Neural crest cell (in vitro differentiated cells): ENCODE measurements around the gene TOGARAM1. TPM values are rescaled to one million over a fixed set of nuclear protein-coding genes. Genes with fewer than 3 reads are reported as not detected.

Source experiments
- DNase-seq: peaks from one replicate; pipeline ENCODE4 v3.0.0; 2021; ENCODE audit warnings: low read depth, mixed read lengths, low spot score
- H3K27ac Mint-ChIP-seq: one replicate; pipeline ENCODE4 v1.8.0; 2021; ENCODE audit warnings: mild to moderate bottlenecking, mixed read lengths; ENCODE audit not compliant: unreplicated experiment
- H3K27me3 Mint-ChIP-seq: 2 replicates; pipeline ENCODE4 v1.8.0; 2021; ENCODE audit warnings: low read depth, mild to moderate bottlenecking, mixed read lengths
- H3K36me3 Mint-ChIP-seq: 2 replicates; pipeline ENCODE4 v1.8.0; 2021; ENCODE audit warnings: low read depth, mild to moderate bottlenecking, mixed read lengths
- H3K4me1 Mint-ChIP-seq: 2 replicates; pipeline ENCODE4 v1.8.0; 2021; ENCODE audit warnings: mixed read lengths
- H3K4me3 Mint-ChIP-seq: one replicate; pipeline ENCODE4 v1.8.0; 2021; ENCODE audit warnings: mild to moderate bottlenecking, mixed read lengths
- H3K9me3 Mint-ChIP-seq: 2 replicates; pipeline ENCODE4 v1.8.0; 2021; ENCODE audit warnings: mixed read lengths
- total RNA-seq: library from RNA; stranded (reverse); gene quantifications from 2 replicates; pipeline ENCODE4 v1.2.1, GENCODE V29; 2021
- TF ChIP-seq, protein P1 (sequence below): fragments of 200-600 bp; sonication (generic); conservative IDR thresholded peaks from 2 replicates; pipeline ENCODE4 v1.5.0; 2021; ENCODE audit warnings: antibody characterized with exemption, mild to moderate bottlenecking

The TOGARAM1 gene
- total RNA-seq, 1 donor from 2014 or later: 15.7 TPM

GRCh38 chr14:45065956-45066355 is 104.0 kb downstream of the TOGARAM1 start:
- Mint-ChIP-seq H3K4me3 (no peak overlapping the region), H3K36me3 (peaks cover 12% of the 10 kb centered on the region), H3K27ac (no peak overlapping the region), H3K4me1 (no peaks in the 10 kb centered on the region), H3K9me3 (no peaks in the 10 kb centered on the region), H3K27me3 (no peaks in the 10 kb centered on the region)
- no peak for DNase-seq
- TF ChIP-seq, protein P1, sequence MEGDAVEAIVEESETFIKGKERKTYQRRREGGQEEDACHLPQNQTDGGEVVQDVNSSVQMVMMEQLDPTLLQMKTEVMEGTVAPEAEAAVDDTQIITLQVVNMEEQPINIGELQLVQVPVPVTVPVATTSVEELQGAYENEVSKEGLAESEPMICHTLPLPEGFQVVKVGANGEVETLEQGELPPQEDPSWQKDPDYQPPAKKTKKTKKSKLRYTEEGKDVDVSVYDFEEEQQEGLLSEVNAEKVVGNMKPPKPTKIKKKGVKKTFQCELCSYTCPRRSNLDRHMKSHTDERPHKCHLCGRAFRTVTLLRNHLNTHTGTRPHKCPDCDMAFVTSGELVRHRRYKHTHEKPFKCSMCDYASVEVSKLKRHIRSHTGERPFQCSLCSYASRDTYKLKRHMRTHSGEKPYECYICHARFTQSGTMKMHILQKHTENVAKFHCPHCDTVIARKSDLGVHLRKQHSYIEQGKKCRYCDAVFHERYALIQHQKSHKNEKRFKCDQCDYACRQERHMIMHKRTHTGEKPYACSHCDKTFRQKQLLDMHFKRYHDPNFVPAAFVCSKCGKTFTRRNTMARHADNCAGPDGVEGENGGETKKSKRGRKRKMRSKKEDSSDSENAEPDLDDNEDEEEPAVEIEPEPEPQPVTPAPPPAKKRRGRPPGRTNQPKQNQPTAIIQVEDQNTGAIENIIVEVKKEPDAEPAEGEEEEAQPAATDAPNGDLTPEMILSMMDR: no peak

DNA sequence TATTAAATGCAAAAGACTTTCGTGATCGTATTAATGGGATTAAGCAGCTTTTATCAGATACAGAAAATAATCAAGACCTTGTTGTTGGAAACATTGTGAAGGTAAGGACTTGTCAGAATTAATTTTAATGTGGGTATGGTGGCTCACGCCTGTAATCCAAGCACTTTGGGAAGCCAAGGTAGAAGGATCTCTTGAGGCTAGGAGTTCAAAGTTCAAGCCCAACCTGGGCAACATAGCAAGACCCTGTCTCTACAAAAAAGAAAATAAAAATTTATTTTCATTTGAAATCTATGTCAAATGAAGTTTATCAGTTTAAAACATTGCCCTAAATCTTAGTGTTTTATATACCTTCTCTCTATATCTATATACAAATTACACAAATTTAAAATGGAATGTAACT is 104.7 kb downstream of the TOGARAM1 start:
- H3K36me3 Mint-ChIP-seq: peaks cover 12% of the 10 kb centered on the region
- no peak overlapping the region for H3K4me3 Mint-ChIP-seq
- H3K27me3 Mint-ChIP-seq: no peaks in the 10 kb centered on the region
- H3K27ac Mint-ChIP-seq: no peak overlapping the region
- no peaks in the 10 kb centered on the region for H3K4me1 Mint-ChIP-seq
- TF ChIP-seq, protein P1: no peak
- no peaks in the 10 kb centered on the region for H3K9me3 Mint-ChIP-seq
- DNase-seq: no peak

DNA sequence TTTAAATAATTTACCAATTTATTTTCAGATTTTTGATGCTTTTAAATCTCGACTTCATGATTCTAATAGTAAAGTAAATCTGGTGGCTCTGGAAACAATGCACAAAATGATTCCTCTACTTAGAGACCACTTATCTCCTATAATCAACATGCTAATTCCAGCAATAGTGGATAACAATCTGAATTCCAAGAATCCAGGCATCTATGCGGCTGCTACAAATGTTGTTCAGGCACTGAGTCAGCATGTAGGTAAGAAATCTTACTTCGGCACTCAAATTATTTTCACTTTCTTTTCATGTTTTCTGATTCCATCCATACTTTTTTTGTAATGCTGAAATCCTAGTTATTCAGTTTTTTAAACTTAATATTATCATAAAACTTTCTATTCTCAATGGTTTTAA is 106.4 kb downstream of the TOGARAM1 start:
- no peak overlapping the region for H3K4me3 Mint-ChIP-seq
- no peaks in the 10 kb centered on the region for H3K4me1 Mint-ChIP-seq
- no peaks in the 10 kb centered on the region for H3K27me3 Mint-ChIP-seq
- DNase-seq: no peak
- no peak overlapping the region for H3K27ac Mint-ChIP-seq
- H3K36me3 Mint-ChIP-seq: peaks cover 12% of the 10 kb centered on the region
- H3K9me3 Mint-ChIP-seq: no peaks in the 10 kb centered on the region
- TF ChIP-seq, protein P1: no peak

GRCh38 chr14:45070215-45070614 is 108.2 kb downstream of the TOGARAM1 start:
- DNase-seq: no peak
- Mint-ChIP-seq H3K36me3 (peaks cover 12% of the 10 kb centered on the region), H3K4me3 (no peak overlapping the region), H3K4me1 (no peaks in the 10 kb centered on the region), H3K9me3 (no peaks in the 10 kb centered on the region), H3K27me3 (no peaks in the 10 kb centered on the region), H3K27ac (no peak overlapping the region)
- TF ChIP-seq, protein P1: no peak

DNA sequence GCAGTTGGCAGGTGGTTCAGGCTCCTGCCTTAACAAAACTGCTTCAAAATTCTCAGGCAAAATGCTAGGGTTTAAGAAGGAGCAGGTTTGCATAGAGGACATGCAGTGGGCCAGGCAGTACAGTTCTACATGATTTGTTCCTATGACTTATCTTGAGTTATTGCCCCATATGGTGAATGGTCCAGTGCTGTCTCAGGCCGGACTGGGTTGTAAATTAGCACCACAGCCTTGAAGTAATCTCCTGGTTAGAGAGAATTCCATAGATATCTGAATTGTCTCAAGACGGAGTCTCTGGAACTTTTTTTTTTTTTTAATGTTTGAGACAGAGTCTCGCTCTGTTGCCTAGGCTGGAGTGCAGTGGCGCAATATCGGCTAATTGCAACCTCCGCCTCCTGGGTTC is 110.1 kb downstream of the TOGARAM1 start:
- peaks cover 10% of the 10 kb centered on the region for H3K36me3 Mint-ChIP-seq
- DNase-seq: no peak
- H3K9me3 Mint-ChIP-seq: no peaks in the 10 kb centered on the region
- no peaks in the 10 kb centered on the region for H3K4me1 Mint-ChIP-seq
- TF ChIP-seq, protein P1: no peak
- no peak overlapping the region for H3K27ac Mint-ChIP-seq
- no peak overlapping the region for H3K4me3 Mint-ChIP-seq
- no peaks in the 10 kb centered on the region for H3K27me3 Mint-ChIP-seq
